C1 segment of cervical spinal cord (tissue), 14 donors: ENCODE results near the gene S100B.
A peak's percentile ranks its signal among the peaks of the same experiment; 100 is the strongest.
"Not testable (repeated sequence)": the region's sequence is repeated elsewhere in the genome, so short reads cannot be mapped to it uniquely, and the experiment has no call there.

Experiments
- DNase-seq, 14 donors: peaks; one replicate each; lab custom pipeline; 2025; lab: John Stamatoyannopoulos, UW

The S100B gene

GRCh38 chr21:46604975-46605766 is at the start of gene S100B:
Gene S100B, minus strand, starts transcription at chr21:46605082. Its CDS starts 2,667 bp downstream, at chr21:46602415.
- peak in 13 of 14 donors; percentile 54 to 93 (median 82) for DNase-seq

GRCh38 chr21:46651121-46651520 is 46.2 kb upstream of the S100B start:
- DNase-seq = no peak

- DNase-seq = no peak
Observed at GRCh38 chr21:46650476-46651098, 45.7 kb upstream of the S100B start.

GRCh38 chr21:46649356-46649755 is 44.5 kb upstream of the S100B start:
- no peak for DNase-seq

GRCh38 chr21:46648539-46648938 is 43.7 kb upstream of the S100B start:
- DNase-seq = no peak

GRCh38 chr21:46646541-46647154 is 41.8 kb upstream of the S100B start:
- no peak for DNase-seq

- DNase-seq = no peak
Observed at GRCh38 chr21:46645840-46646239, 41.0 kb upstream of the S100B start.

GRCh38 chr21:46643379-46644177 is 38.7 kb upstream of the S100B start:
- DNase-seq = no peak

GRCh38 chr21:46641656-46642055 is 36.8 kb upstream of the S100B start:
- no peak for DNase-seq

- DNase-seq = no peak
Observed at GRCh38 chr21:46639489-46640386, 34.9 kb upstream of the S100B start.

- DNase-seq = peak in 1 of 14 donors; percentile 8
Observed at GRCh38 chr21:46637952-46638746, 33.3 kb upstream of the S100B start.

- peak in 1 of 14 donors; percentile 15 for DNase-seq
Observed at GRCh38 chr21:46636550-46637285, 31.8 kb upstream of the S100B start.

GRCh38 chr21:46636181-46636512 is 31.3 kb upstream of the S100B start:
- no peak for DNase-seq

GRCh38 chr21:46635324-46636180 is 30.7 kb upstream of the S100B start, which contains the start of gene PRMT2:
Gene PRMT2, plus strand, starts transcription at chr21:46635674. Its CDS starts 1,278 bp downstream, at chr21:46636952.
- DNase-seq = peak; percentile 77 to 99 (median 94)

- peak in 5 of 14 donors; percentile 79 to 95 (median 89) for DNase-seq
Observed at GRCh38 chr21:46634966-46635323, 30.1 kb upstream of the S100B start.

GRCh38 chr21:46634427-46634826 is 29.5 kb upstream of the S100B start:
- no peak for DNase-seq

- DNase-seq = no peak
Observed at GRCh38 chr21:46633566-46633965, 28.7 kb upstream of the S100B start.

GRCh38 chr21:46630915-46631314 is 26.0 kb upstream of the S100B start:
- DNase-seq = not testable (repeated sequence)
